HEK293T (cell line): ENCODE data around the gene C6orf89.
A peak's percentile ranks its signal among the peaks of the same experiment; 100 is the strongest.

Experiments used
- FOXK2 ChIP-seq: fragments of 450-650 bp; IDR thresholded peaks from 2 replicates; pipeline ENCODE4 v1.6.1; 2016; ENCODE audit warnings: mild to moderate bottlenecking
- NFRKB ChIP-seq: fragments of 450-650 bp; IDR thresholded peaks from 2 replicates; pipeline ENCODE4 v1.6.1; 2016; ENCODE audit warnings: mild to moderate bottlenecking, moderate library complexity
- TARDBP ChIP-seq: fragments of 450-650 bp; IDR thresholded peaks from 2 replicates; pipeline ENCODE4 v1.6.1; 2016

DNA sequence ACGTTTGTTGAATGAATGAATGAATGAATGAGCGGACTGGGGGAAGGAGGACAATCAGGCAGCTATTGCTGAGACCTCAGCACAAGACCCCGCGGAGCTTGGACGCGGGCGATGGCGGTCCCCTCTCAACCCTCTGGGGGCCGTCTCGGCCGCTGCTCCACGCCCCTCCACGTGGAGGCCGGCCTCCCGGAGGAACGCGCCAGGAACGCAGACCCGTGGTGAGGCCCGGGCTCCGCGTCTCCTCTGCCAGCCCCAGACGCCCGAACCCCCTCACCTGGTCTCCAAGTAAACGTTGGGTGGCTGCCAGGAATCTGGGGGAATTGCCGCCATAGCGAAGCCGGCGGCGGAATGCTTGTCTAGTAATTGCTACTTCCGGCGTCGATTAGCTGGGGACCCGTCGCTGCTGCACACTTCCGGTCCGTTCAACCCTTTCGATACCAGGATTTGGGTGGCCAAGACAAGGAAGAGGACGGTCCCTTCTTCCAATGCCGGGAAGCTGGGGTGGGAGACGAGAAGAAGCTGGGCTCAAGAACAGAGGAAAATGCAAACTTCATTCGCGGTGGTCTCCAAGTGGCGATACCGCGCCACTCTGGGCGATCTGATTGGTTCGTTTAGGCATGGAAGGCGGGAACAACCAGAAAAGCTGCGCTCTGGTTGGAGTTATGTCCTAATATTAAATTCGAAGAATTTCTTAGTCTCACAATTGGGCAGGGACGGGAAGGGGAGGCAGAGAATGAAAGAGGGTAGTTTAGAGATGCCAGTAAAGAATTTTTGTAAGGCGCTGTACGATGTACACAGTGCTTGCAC, 11.1 kb upstream of the C6orf89 start, which contains the start of gene PPIL1:
- TF ChIP-seq TARDBP = no peak
- TF ChIP-seq FOXK2 = no peak
- peak; percentile 81; the same call in 1 of the 2 replicates for TF ChIP-seq NFRKB
